IMR-90 (cell line): ENCODE results near the gene RSBN1. TPM values are rescaled to one million over a fixed set of nuclear protein-coding genes. Genes with fewer than 3 reads are reported as not detected.

Experiments used
- ATAC-seq: fragments of 200-7000 bp; cut with Tn5 transposase; 2 replicates; pipeline ENCODE4 v1.9.1; 2020; ENCODE audit warnings: low read depth, mild to moderate bottlenecking, moderate library complexity
- BruUV-seq: library from RNA; stranded (reverse); fragments of 400-500 nt; replicated peaks from 2 replicates; lab custom pipeline; 2021; lab: Mats Ljungman, UMichigan
- CTCF ChIA-PET: fragments of 300-600 bp; formaldehyde crosslinking; extraction: SDS; loops from one replicate; lab custom pipeline; 2021; ENCODE audit warnings: antibody characterized with exemption; lab: Yijun Ruan, JAX
- POLR2A ChIA-PET: fragments of 300-600 bp; sonication (Branson Sonifier 250); formaldehyde crosslinking; loops from one replicate; lab custom pipeline; 2022; ENCODE audit warnings: antibody characterized with exemption; ENCODE audit not compliant: unreplicated experiment; lab: Charles Lee
- DNase-seq: peaks from one replicate; pipeline ENCODE4 v3.0.0; 2013
- H2AFZ ChIP-seq: replicated peaks from 2 replicates; pipeline ENCODE3; 2013; ENCODE audit warnings: low read length, mild to moderate bottlenecking; ENCODE audit not compliant: poor library complexity
- H2AK5ac ChIP-seq: 2 replicates; pipeline ENCODE4 v1.6.1; 2013; ENCODE audit warnings: low read depth, low read length, inconsistent platforms
- H2AK9ac ChIP-seq: replicated peaks from 2 replicates; pipeline ENCODE3; 2013; ENCODE audit warnings: mild to moderate bottlenecking, low read depth, low read length, moderate library complexity; ENCODE audit not compliant: poor library complexity
- H2BK120ac ChIP-seq: 2 replicates; pipeline ENCODE4 v1.6.1; 2013; ENCODE audit warnings: low read depth, low read length, inconsistent platforms
- H2BK15ac ChIP-seq: 3 replicates; pipeline ENCODE4 v1.6.1; 2013; ENCODE audit warnings: low read depth, low read length, inconsistent platforms
- H2BK20ac ChIP-seq: 2 replicates; pipeline ENCODE4 v1.6.1; 2013; ENCODE audit warnings: low read depth, mild to moderate bottlenecking, inconsistent platforms, low read length, moderate library complexity
- H2BK5ac ChIP-seq: 2 replicates; pipeline ENCODE4 v1.6.1; 2013; ENCODE audit warnings: mild to moderate bottlenecking, low read depth, low read length, inconsistent platforms; ENCODE audit not compliant: poor library complexity, severe bottlenecking
- H3K14ac ChIP-seq: replicated peaks from 2 replicates; pipeline ENCODE4 v1.6.1; 2013; ENCODE audit warnings: low read depth, low read length, inconsistent platforms
- H3K18ac ChIP-seq: 2 replicates; pipeline ENCODE4 v1.6.1; 2013; ENCODE audit warnings: low read depth, low read length, control low read depth
- H3K23ac ChIP-seq: 2 replicates; pipeline ENCODE4 v1.6.1; 2013; ENCODE audit warnings: low read depth, low read length, inconsistent platforms
- H3K27ac ChIP-seq: 2 replicates; pipeline ENCODE4 v1.5.1; 2013; ENCODE audit warnings: mild to moderate bottlenecking, control low read depth, low read length; ENCODE audit not compliant: insufficient read depth
- H3K27me3 ChIP-seq: 2 replicates; pipeline ENCODE4 v1.6.1; 2013; ENCODE audit warnings: low read length; ENCODE audit not compliant: control insufficient read depth, insufficient read depth
- H3K36me3 ChIP-seq: 2 replicates; pipeline ENCODE4 v1.6.1; 2013; ENCODE audit warnings: low read length, mixed read lengths; ENCODE audit not compliant: control insufficient read depth, insufficient read depth
- H3K4ac ChIP-seq: 2 replicates; pipeline ENCODE4 v1.6.1; 2013; ENCODE audit warnings: low read depth, low read length, inconsistent platforms
- H3K4me1 ChIP-seq: 2 replicates; pipeline ENCODE4 v1.6.1; 2013; ENCODE audit warnings: low read length, mixed read lengths; ENCODE audit not compliant: control insufficient read depth, insufficient read depth
- H3K4me2 ChIP-seq: 2 replicates; pipeline ENCODE4 v1.6.1; 2013; ENCODE audit warnings: low read depth, mild to moderate bottlenecking, control low read depth, low read length, moderate library complexity
- H3K4me3 ChIP-seq: 2 replicates; pipeline ENCODE4 v1.5.1; 2013; ENCODE audit warnings: low read depth, mild to moderate bottlenecking, control low read depth, low read length, moderate library complexity; ENCODE audit not compliant: insufficient read depth
- H3K56ac ChIP-seq: 2 replicates; pipeline ENCODE4 v1.6.1; 2013; ENCODE audit warnings: low read length, inconsistent platforms; ENCODE audit not compliant: insufficient read depth; ENCODE audit errors: extremely low read depth
- H3K79me1 ChIP-seq, 2 experiments: 2 replicates each; pipeline ENCODE4 v1.6.1; 2013; ENCODE audit warnings: low read length in 2 of 2, inconsistent platforms in 1 of 2, low read depth in 1 of 2
- H3K9ac ChIP-seq: 2 replicates; pipeline ENCODE4 v1.6.1; 2013; ENCODE audit warnings: low read depth, low read length, control low read depth
- H3K9me1 ChIP-seq: 2 replicates; pipeline ENCODE4 v1.6.1; 2013; ENCODE audit warnings: low read length, inconsistent platforms; ENCODE audit not compliant: insufficient read depth
- H3K9me3 ChIP-seq: 2 replicates; pipeline ENCODE4 v1.6.1; 2013; ENCODE audit warnings: low read length; ENCODE audit not compliant: control insufficient read depth, insufficient read depth
- H4K20me1 ChIP-seq: 2 replicates; pipeline ENCODE4 v1.6.1; 2013; ENCODE audit warnings: low read length, inconsistent platforms; ENCODE audit not compliant: insufficient read depth
- H4K5ac ChIP-seq: 2 replicates; pipeline ENCODE4 v1.6.1; 2013; ENCODE audit warnings: mild to moderate bottlenecking, low read depth, low read length, control low read depth
- H4K8ac ChIP-seq, 2 experiments: 2 replicates each; pipeline ENCODE4 v1.6.1; 2013; ENCODE audit warnings: low read depth in 2 of 2, low read length in 2 of 2, control low read depth in 1 of 2, inconsistent platforms in 1 of 2
- H4K91ac ChIP-seq: 2 replicates; pipeline ENCODE4 v1.6.1; 2013; ENCODE audit warnings: low read depth, low read length, inconsistent platforms; ENCODE audit not compliant: insufficient read depth
- BHLHE40 ChIP-seq: fragments of 150-350 bp; IDR thresholded peaks from 2 replicates; pipeline ENCODE4 v1.6.1; 2016; ENCODE audit warnings: mild to moderate bottlenecking, low read depth, low read length
- CEBPB ChIP-seq: IDR thresholded peaks from 2 replicates; pipeline ENCODE4 v1.6.1; 2012; ENCODE audit warnings: low read depth, low read length, improper control_type of control experiment
- CHD1 ChIP-seq: IDR thresholded peaks from 2 replicates; pipeline ENCODE4 v1.6.1; 2012; ENCODE audit warnings: low read depth, low read length, improper control_type of control experiment
- CTCF ChIP-seq: conservative IDR thresholded peaks from 2 replicates; pipeline ENCODE4 v1.5.1; 2012; ENCODE audit warnings: mild to moderate bottlenecking, low read depth, low read length, improper control_type of control experiment
- ELK1 ChIP-seq: fragments of 150-350 bp; IDR thresholded peaks from 2 replicates; pipeline ENCODE4 v1.6.1; 2016; ENCODE audit warnings: low read depth, mild to moderate bottlenecking, low read length, moderate library complexity, borderline replicate concordance
- FOS ChIP-seq: fragments of 150-350 bp; IDR thresholded peaks from 2 replicates; pipeline ENCODE4 v1.6.1; 2016; ENCODE audit warnings: low read depth, low read length
- MAFK ChIP-seq: IDR thresholded peaks from 2 replicates; pipeline ENCODE4 v1.6.1; 2012; ENCODE audit warnings: low read depth, low read length, improper control_type of control experiment
- MAZ ChIP-seq: IDR thresholded peaks from 2 replicates; pipeline ENCODE4 v1.6.1; 2012; ENCODE audit warnings: low read depth, mild to moderate bottlenecking, low read length, improper control_type of control experiment, moderate library complexity, borderline replicate concordance
- MXI1 ChIP-seq: IDR thresholded peaks from 2 replicates; pipeline ENCODE4 v1.6.1; 2012; ENCODE audit warnings: low read depth, mild to moderate bottlenecking, low read length, moderate library complexity, borderline replicate concordance
- NFE2L2 ChIP-seq: fragments of 150-350 bp; IDR thresholded peaks from 2 replicates; pipeline ENCODE4 v1.6.1; 2016; ENCODE audit warnings: low read depth, mild to moderate bottlenecking, low read length
- POLR2A ChIP-seq: IDR thresholded peaks from 2 replicates; pipeline ENCODE4 v1.6.1; 2012; ENCODE audit warnings: mild to moderate bottlenecking, low read depth, low read length
- RAD21 ChIP-seq: IDR thresholded peaks from 2 replicates; pipeline ENCODE4 v1.6.1; 2012; ENCODE audit warnings: low read length, improper control_type of control experiment
- RCOR1 ChIP-seq: IDR thresholded peaks from 2 replicates; pipeline ENCODE4 v1.6.1; 2012; ENCODE audit warnings: mild to moderate bottlenecking, low read length, improper control_type of control experiment; ENCODE audit not compliant: insufficient replicate concordance
- RFX5 ChIP-seq: IDR thresholded peaks from 2 replicates; pipeline ENCODE4 v1.8.0; 2012; ENCODE audit warnings: low read depth, mild to moderate bottlenecking, low read length, moderate library complexity
- SMC3 ChIP-seq: fragments of 150-350 bp; IDR thresholded peaks from 2 replicates; pipeline ENCODE4 v1.6.1; 2016; ENCODE audit warnings: low read depth, mild to moderate bottlenecking, antibody characterized with exemption, low read length, moderate library complexity
- USF2 ChIP-seq: fragments of 150-350 bp; IDR thresholded peaks from 2 replicates; pipeline ENCODE4 v1.6.1; 2017; ENCODE audit warnings: mild to moderate bottlenecking, antibody characterized with exemption, low read length, low read depth
- WGBS, 2 experiments: methylation state at CpG; one replicate each; pipeline versions ENCODE4 v1.1.5 to v1.1.7; 2013; ENCODE audit warnings: missing lambda C conversion rate in 2 of 2; ENCODE audit not compliant: insufficient read length in 1 of 2; ENCODE audit errors: extremely low coverage in 2 of 2; 5-methylcytosine and 5-hydroxymethylcytosine counted together
- dilution Hi-C: fragments of 300-500 bp; cut with HindIII; formaldehyde crosslinking; loops from one replicate; pipeline ENCODE4 v1.14.3; 2018; ENCODE audit warnings: low sequenced_read_pairs; ENCODE audit not compliant: unreplicated experiment
- in situ Hi-C: fragments of 300-500 bp; cut with MboI; formaldehyde crosslinking; loops from 3 replicates; pipeline ENCODE4 v1.14.3; 2019; ENCODE audit warnings: low sequenced_read_pairs, inconsistent platforms, mixed read lengths
- intact Hi-C: fragments of 100-400 bp; cut with micrococcal nuclease; formaldehyde crosslinking; loops from 2 replicates; pipeline ENCODE4 v1.10.0; 2022
- polyA plus RNA-seq, 3 experiments: library from polyadenylated mRNA; depleted of rRNA; stranded (reverse); fragments of >200 nt; gene quantifications; 2 replicates each; pipeline ENCODE4 v1.2.3, GENCODE V29; 2012; ENCODE audit warnings: low replicate concordance in 1 of 3
- total RNA-seq: library from RNA; depleted of rRNA; stranded (reverse); fragments of >200 nt; gene quantifications from 2 replicates; pipeline ENCODE4 v1.2.3, GENCODE V29; 2012

Gene RSBN1
- total and polyA plus RNA-seq, 2 of the 4 experiments (the other 2 are of a cell fraction) = 5.3 to 11.7 TPM

- Histone ChIP-seq H3K9me3 (no peaks in the 10 kb centered on the region), H3K4me2 (no peak overlapping the region), H3K14ac (no peak overlapping the region), H4K20me1 (no peaks in the 10 kb centered on the region), H2AK9ac (no peak overlapping the region), H3K4me1 (no peaks in the 10 kb centered on the region), H3K9me1 (no peaks in the 10 kb centered on the region), H2BK15ac (no peak overlapping the region), H2BK120ac (no peak overlapping the region), H3K18ac (no peak overlapping the region), H3K79me1 (no peaks in the 10 kb centered on the region), H3K27me3 (no peaks in the 10 kb centered on the region), H4K8ac (no peak overlapping the region), H2AK5ac (no peak overlapping the region), H3K36me3 (no peaks in the 10 kb centered on the region), H3K27ac (no peak overlapping the region), H4K5ac (no peak overlapping the region), H3K9ac (no peak overlapping the region), H3K23ac (no peak overlapping the region), H3K4ac (no peak overlapping the region), H4K91ac (no peak overlapping the region), H2BK20ac (no peak overlapping the region), H3K4me3 (no peak overlapping the region), H3K56ac (no peak overlapping the region), H2AFZ (no peak overlapping the region), H2BK5ac (no peak overlapping the region)
- ATAC-seq (no peak), DNase-seq (no peak)
- TF ChIP-seq SMC3 = no peak
- TF ChIP-seq BHLHE40 = no peak
- no peak for TF ChIP-seq USF2
- TF ChIP-seq RFX5 = no peak
- no peak for TF ChIP-seq MAZ
- TF ChIP-seq MAFK = no peak
- no peak for TF ChIP-seq CHD1
- no peak for TF ChIP-seq CEBPB
- no peak for TF ChIP-seq POLR2A
- no peak for TF ChIP-seq NFE2L2
- TF ChIP-seq MXI1 = no peak
- no peak for TF ChIP-seq RAD21
- no peak for TF ChIP-seq ELK1
- no peak for TF ChIP-seq FOS
- no peak for TF ChIP-seq RCOR1
- no peak for TF ChIP-seq CTCF
- intact Hi-C loops = no loop called here
- in situ Hi-C loops = loop anchor here (25.0 kb wide), 1 partner anchor 433 kb away; no protein-coding TSS in a partner anchor
- no CpG with 5 or more reads among the region's 1 CpG for WGBS, 2 experiments
- ChIA-PET POLR2A (no interaction called here), CTCF (no interaction called here)
- no TSS peak for BruUV-seq
- dilution Hi-C loops = no loop called here
Measured at GRCh38 chr1:113854234-113854633, 42.0 kb upstream of the RSBN1 start.
